ENCODE data around the gene NEXMIF.
"Not testable (repeated sequence)": the region's sequence is repeated elsewhere in the genome, so short reads cannot be mapped to it uniquely, and the experiment has no call there.

The NEXMIF gene

GRCh38 chrX:74788545-74789086, 136.6 kb downstream of the NEXMIF start:
- DNase-seq = no peak

GRCh38 chrX:74784629-74785028, 140.6 kb downstream of the NEXMIF start:
- DNase-seq = no peak

- no peak for DNase-seq
Observed at GRCh38 chrX:74781507-74782034, 143.7 kb downstream of the NEXMIF start.

- no peak for DNase-seq
Observed at GRCh38 chrX:74779175-74779574, 146.1 kb downstream of the NEXMIF start.

- DNase-seq = no peak
Observed at GRCh38 chrX:74774988-74775387, 150.3 kb downstream of the NEXMIF start.

GRCh38 chrX:74736450-74736849, 188.8 kb downstream of the NEXMIF start:
- DNase-seq = no peak

GRCh38 chrX:74705269-74705668, 220.0 kb downstream of the NEXMIF start:
- no peak for DNase-seq

GRCh38 chrX:74701343-74701742, 223.9 kb downstream of the NEXMIF start:
- DNase-seq = not testable (repeated sequence)

GRCh38 chrX:74684466-74684865, 240.8 kb downstream of the NEXMIF start:
- DNase-seq = no peak
